ENCODE data around the gene METTL25B.

GRCh38 chr1:156733989-156734584 lies 5.8 kb downstream of the METTL25B start:
- TF ChIP-seq, protein P1, sequence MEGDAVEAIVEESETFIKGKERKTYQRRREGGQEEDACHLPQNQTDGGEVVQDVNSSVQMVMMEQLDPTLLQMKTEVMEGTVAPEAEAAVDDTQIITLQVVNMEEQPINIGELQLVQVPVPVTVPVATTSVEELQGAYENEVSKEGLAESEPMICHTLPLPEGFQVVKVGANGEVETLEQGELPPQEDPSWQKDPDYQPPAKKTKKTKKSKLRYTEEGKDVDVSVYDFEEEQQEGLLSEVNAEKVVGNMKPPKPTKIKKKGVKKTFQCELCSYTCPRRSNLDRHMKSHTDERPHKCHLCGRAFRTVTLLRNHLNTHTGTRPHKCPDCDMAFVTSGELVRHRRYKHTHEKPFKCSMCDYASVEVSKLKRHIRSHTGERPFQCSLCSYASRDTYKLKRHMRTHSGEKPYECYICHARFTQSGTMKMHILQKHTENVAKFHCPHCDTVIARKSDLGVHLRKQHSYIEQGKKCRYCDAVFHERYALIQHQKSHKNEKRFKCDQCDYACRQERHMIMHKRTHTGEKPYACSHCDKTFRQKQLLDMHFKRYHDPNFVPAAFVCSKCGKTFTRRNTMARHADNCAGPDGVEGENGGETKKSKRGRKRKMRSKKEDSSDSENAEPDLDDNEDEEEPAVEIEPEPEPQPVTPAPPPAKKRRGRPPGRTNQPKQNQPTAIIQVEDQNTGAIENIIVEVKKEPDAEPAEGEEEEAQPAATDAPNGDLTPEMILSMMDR (IDR thresholded peaks at IDR 0.05; ENCODE audit: low read depth, low read length, missing input control) = no peak
- TF ChIP-seq NR2F2 (IDR thresholded peaks at IDR 0.05) = no peak
- no peak for TF ChIP-seq REST (IDR thresholded peaks at IDR 0.05)
- no peak for TF ChIP-seq GABPA (IDR thresholded peaks at IDR 0.05 in 1 of 2, conservative IDR thresholded peaks at IDR 0.05 in 1 of 2)
- TF ChIP-seq, protein P2, sequence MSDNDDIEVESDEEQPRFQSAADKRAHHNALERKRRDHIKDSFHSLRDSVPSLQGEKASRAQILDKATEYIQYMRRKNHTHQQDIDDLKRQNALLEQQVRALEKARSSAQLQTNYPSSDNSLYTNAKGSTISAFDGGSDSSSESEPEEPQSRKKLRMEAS (IDR thresholded peaks at IDR 0.05) = no peak
- no peak for TF ChIP-seq YY1 (IDR thresholded peaks at IDR 0.05)
- no peak for TF ChIP-seq RXRA (IDR thresholded peaks at IDR 0.05)

Data from liver (tissue), 3 donors.